ENCODE measurements around the gene FAM167B. TPM values are rescaled to one million over a fixed set of nuclear protein-coding genes. Genes with fewer than 3 reads are reported as not detected.

The FAM167B gene
- total RNA-seq, 1 experiment from 2014 or later, result 1.5 TPM

DNA sequence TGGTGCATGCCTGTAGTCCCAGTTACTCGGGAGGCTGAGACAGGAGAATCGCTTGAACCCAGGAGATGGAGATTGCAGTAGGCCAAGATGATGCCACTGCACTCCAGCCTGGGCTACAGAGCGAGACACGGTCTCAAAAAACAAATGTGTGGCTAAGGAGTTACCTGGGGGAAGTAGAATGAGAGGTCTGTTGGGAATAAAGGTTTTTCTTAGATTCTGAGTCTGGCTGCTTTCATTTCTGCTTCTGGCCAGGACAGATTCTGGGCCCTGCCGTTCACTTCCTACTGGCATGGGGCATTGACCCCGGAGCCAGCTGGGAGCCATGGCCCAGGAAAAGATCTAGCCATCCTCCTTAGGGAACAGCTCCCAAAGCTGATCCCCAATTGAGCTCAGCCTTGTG lies 38.6 kb upstream of the FAM167B start:
- Histone ChIP-seq H2BK120ac (ENCODE audit: low read depth, low read length, poor library complexity, severe bottlenecking) (no peak overlapping the region), H3K18ac (ENCODE audit: insufficient read length, low read depth, low read length) (no peak overlapping the region), H3K79me2 (ENCODE audit: insufficient read depth, low read length) (no peaks in the 10 kb centered on the region), H3K4ac (ENCODE audit: low read depth, low read length) (no peak overlapping the region), H3K14ac (ENCODE audit: insufficient read depth, low read length) (no peak overlapping the region), H4K20me1 (ENCODE audit: control insufficient read depth, insufficient read depth, insufficient read length) (no peaks in the 10 kb centered on the region), H4K91ac (ENCODE audit: insufficient read length, low read depth, low read length) (no peak overlapping the region), H3K27ac (ENCODE audit: insufficient read length, low read depth, low read length) (no peak overlapping the region), H2BK5ac (ENCODE audit: insufficient read length, low read length) (no peak overlapping the region), H3K23ac (ENCODE audit: insufficient read length, low read depth, low read length) (no peak overlapping the region), H3K9me3 (ENCODE audit: control insufficient read depth, low read depth, low read length) (no peaks in the 10 kb centered on the region), H3K4me2 (ENCODE audit: insufficient read depth, insufficient read length, low read length) (no peak overlapping the region), H3K27me3 (ENCODE audit: insufficient read depth, low read length) (no peaks in the 10 kb centered on the region; the same call in 1 of the 2 replicates), H3K4me1 (ENCODE audit: insufficient read depth, low read length) (peaks cover 4% of the 10 kb centered on the region; the same call in 1 of the 2 replicates), H3K79me1 (ENCODE audit: insufficient read depth, low read depth, low read length, poor library complexity, severe bottlenecking) (no peaks in the 10 kb centered on the region), H2BK15ac (ENCODE audit: low read depth, low read length) (no peak overlapping the region), H3K56ac (ENCODE audit: insufficient read length, low read depth, low read length) (no peak overlapping the region), H2BK20ac (ENCODE audit: low read depth, low read length, poor library complexity, severe bottlenecking) (no peak overlapping the region), H2AFZ (ENCODE audit: low read length) (no peak overlapping the region), H2AK5ac (ENCODE audit: insufficient read length, low read length) (no peak overlapping the region), H3T11ph (ENCODE audit: low read length) (no peak overlapping the region), H4K8ac (replicated peaks; ENCODE audit: insufficient read length, low read depth, low read length) (no peak overlapping the region), H3K23me2 (ENCODE audit: insufficient read length, low read depth, low read length, poor library complexity, severe bottlenecking) (peaks cover 10% of the 10 kb centered on the region), H3K9ac (ENCODE audit: extremely low read depth, insufficient read length, low read length) (no peak overlapping the region), H2BK12ac (ENCODE audit: insufficient read length, low read depth, low read length) (no peak overlapping the region), H4K5ac (ENCODE audit: insufficient read length, low read depth, low read length) (no peak overlapping the region)
- Mint-ChIP-seq H3K27ac (no peak overlapping the region), H3K4me1 (peaks cover 8 to 11% of the 10 kb centered on the region in 2 experiments), H3K4me3 (no peak overlapping the region), H3K36me3 (ENCODE audit: insufficient read depth in 1 of 3, low read depth in 3 of 3) (peaks cover 0 to 14% (median 11%) of the 10 kb centered on the region in 3 experiments; a peak in 5 of 7 replicates), H3K27me3 (ENCODE audit: low read depth) (peaks cover 14% of the 10 kb centered on the region), H3K9me3 (no peaks in the 10 kb centered on the region)
- no peak for TF ChIP-seq CTCF (conservative IDR thresholded peaks at IDR 0.05)
- DNase-seq, result no peak
- WGBS (ENCODE audit: extremely low coverage, insufficient read length, low lambda C conversion rate), result no CpG with 5 or more reads among the region's 6 CpGs

All from H9 (cell line).